ENCODE data around the gene HTRA3.
"Not testable (repeated sequence)": the region's sequence is repeated elsewhere in the genome, so short reads cannot be mapped to it uniquely, and the experiment has no call there.

Gene HTRA3

DNA sequence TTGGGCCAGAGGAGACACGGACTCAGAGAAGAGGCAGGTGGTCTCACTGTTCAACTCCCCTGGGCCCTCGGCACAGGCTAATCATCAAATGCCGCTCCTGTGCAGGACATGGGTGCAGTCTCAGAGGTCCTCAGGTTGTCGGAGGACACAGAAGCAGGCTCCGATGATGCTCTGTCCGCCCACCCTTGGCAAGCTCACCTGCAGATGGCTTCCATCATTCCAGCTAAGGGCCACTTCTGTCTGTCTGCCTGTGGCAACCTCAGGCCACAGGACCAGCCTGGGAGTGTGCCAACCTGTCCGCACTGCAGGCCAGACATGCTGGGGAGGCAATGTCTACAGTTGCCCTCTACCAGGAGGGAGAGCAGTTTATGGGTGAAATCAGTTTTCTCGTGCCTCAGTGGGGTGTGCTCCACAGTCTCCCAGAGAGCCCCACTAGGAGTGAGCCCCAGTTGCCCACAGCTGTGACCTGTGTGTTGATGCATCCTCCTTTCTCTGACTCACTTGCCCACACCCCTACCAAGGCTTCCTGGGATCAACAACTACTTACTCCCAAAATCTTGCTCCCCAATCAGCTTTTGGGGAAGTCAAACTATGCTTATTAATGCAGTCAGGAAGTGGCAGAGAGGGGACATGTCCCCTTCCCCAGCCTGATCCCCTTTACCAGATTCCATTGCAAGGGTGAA lies 55.9 kb downstream of the HTRA3 start:
- no peak for DNase-seq (ENCODE audit: low read depth in 2 of 2)

DNA sequence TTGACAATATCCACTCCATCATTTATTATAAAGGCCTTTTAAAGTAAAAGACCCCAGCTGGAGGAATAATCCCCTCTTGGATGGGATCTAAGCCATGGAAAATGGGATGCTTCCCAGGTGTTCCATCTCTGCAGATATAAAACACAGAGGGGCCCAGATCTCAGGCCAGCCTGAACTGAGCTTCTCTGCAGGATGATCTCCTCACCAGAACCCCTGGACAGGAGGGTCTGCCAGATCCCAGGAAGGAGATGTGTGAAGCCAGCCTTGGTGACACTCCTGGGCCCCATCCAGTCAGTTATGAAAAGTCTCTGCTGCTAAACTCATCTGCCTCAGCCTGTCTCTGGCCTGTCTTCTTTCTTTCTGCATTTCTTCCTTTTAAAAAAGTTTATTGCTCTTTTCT lies 56.7 kb downstream of the HTRA3 start:
- no peak for DNase-seq (ENCODE audit: low read depth in 2 of 2)

- no peak for DNase-seq (ENCODE audit: low read depth in 2 of 2)
Observed at GRCh38 chr4:8328456-8328855, 58.9 kb downstream of the HTRA3 start.

- DNase-seq (ENCODE audit: low read depth in 2 of 2): no peak
Observed at GRCh38 chr4:8328866-8329559, 59.5 kb downstream of the HTRA3 start.

- DNase-seq (ENCODE audit: low read depth in 2 of 2): no peak
Observed at GRCh38 chr4:8329560-8329858, 60.0 kb downstream of the HTRA3 start.

DNA sequence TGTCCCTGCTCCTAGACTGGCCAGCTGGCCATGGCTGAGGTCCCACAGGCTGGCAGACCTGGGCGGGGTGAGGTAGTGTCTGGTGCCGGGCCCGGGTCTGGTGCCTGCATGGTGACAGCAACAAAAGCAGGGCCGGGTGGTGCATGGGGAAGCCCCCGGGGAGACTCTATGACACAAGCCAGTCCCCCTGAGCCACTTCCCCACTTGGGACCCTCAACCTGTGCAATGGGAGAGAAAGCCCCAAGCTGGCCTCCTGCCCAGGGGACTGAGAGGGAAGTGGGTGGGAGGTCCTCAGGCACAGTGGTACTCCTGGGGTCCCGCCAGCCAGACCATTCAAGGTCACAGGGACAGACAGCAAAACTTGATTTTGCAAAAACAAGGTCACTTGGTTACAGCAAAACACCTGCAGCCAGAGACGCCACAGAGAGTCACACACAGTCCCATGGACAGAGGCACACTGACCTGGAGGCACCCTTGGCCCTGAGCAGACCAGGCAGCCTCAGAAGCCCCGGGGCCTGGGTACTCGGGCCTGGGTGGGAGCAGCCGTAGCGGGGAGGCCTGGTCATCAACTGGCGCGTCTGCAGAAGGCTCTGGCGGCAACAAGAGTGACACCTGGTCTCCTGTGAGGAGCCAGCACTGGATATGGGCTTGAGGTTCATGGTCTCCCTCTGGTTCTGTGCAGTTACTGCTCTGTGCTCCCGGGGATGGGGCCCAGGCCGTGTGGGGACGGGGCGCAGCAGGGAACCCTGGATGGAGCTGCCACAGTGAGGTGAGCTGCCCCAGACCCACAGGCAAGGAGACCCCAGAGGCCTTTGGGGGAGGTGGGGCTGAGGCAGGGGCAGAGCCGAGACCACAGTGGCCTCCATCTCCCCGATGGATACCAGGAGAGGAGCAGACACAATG lies 60.6 kb downstream of the HTRA3 start:
- no peak for DNase-seq (ENCODE audit: low read depth in 2 of 2)

- DNase-seq (ENCODE audit: low read depth in 2 of 2): no peak
Observed at GRCh38 chr4:8330821-8331574, 61.4 kb downstream of the HTRA3 start.

- no peak for DNase-seq (ENCODE audit: low read depth in 2 of 2)
Observed at GRCh38 chr4:8331575-8331955, 62.0 kb downstream of the HTRA3 start.

DNA sequence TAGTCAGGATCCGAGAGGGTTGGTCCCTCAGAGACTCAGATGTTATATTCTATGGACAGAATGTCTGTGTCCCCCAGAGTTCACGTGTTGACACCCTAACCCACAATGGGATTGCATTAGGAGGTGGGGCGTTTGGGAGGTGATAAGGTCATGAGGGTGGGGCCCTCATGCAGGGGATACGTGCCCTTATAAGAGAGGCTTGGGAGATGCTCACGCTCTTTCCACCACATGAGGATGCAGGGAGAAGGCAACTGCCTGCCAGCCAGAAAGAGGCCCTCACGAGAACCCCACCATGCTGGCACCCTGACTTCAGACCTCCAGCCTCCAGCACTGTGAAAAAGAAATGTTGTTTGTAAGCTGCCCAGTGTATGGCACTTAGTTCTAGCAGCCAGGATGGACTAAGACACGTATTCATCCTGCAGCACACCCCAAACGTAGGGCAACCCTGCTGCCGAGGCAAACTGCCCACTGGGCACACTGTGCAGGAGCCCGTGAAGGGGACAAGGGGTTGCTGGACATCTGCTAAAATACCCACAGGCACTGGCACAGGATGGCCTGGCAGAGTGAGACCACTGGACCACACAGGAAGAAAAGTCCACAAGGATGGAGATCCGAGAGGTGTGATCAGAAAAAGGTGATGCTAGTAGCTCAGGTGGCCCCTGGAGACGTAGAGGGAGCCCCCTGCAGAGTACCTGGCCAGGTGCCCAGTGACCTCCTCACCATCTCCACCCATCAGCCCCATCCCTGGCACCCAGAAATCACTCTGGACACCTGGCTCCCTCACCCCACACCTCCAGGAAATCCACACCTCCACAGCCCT lies 62.7 kb downstream of the HTRA3 start:
- DNase-seq (ENCODE audit: low read depth in 2 of 2): no peak

- no peak for DNase-seq (ENCODE audit: low read depth in 2 of 2)
Observed at GRCh38 chr4:8332891-8333331, 63.4 kb downstream of the HTRA3 start.

- DNase-seq (ENCODE audit: low read depth in 2 of 2): no peak
Observed at GRCh38 chr4:8333726-8334460, 64.3 kb downstream of the HTRA3 start.

DNA sequence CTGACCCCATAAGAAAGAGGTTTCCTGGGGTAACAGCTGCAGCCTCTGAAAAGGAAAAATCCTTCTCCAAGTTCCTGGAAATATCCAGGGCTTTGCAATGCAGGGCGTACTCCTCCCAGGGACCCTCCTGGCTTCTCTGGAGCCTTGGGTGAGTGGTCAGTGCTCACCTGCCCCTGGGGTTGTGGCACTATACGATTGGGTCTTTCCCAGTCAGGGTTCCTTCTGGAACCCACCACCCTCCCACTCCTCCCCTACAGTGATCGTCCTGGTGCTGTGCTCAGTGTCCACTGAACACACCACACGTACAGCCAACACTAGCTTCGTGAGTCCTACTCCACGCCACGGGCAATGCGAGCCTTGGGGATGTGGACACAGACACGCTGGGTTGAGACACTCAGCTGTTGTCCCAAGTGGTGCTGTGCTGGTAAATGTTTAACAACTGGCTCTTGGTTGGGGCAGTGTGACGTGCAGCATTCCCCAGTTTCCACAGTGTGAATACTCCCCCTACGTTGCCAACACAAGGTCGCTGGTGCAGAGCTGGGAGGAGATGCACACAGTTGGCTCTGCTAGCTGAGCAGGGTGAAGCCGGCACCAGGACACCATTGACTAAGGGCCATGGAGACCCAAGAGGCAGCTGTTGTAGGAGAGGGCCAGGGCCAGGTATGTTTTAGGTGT lies 65.4 kb downstream of the HTRA3 start:
- no peak for DNase-seq (ENCODE audit: low read depth in 2 of 2)

- no peak for DNase-seq (ENCODE audit: low read depth in 2 of 2)
Observed at GRCh38 chr4:8335848-8336247, 66.3 kb downstream of the HTRA3 start.

GRCh38 chr4:8336412-8337075 lies 67.0 kb downstream of the HTRA3 start:
- DNase-seq (ENCODE audit: low read depth in 2 of 2): no peak

DNA sequence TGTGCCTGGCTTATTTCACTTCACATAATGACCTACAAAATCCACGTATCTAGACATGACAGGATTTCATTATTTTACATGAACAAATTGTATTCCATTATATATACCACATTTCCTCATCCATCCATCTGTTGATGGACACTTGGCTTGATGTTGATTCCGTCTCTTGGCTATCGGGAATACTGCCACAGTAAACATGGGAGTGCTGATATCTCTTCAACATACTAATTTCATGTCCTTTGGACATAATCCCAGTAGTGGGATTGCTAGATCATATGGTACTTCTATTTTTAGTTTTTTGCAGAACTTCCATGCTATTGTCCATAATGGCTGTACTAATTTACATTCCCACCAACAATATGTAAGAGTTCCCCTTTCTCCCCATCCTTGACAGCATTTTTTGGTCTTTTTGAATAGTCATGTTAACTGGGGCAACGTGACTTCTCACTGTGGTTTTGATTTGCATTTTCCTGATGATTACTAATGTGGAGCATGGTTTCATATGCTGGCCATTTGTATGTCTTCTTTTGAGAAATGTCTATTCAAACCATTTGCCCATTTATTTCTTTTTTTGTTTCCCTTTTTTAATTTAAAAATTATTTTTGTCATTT lies 68.9 kb downstream of the HTRA3 start:
- DNase-seq (ENCODE audit: low read depth in 2 of 2): no peak

GRCh38 chr4:8340781-8341241 lies 71.3 kb downstream of the HTRA3 start:
- no peak for DNase-seq (ENCODE audit: low read depth in 2 of 2)

- DNase-seq (ENCODE audit: low read depth in 2 of 2): not testable (repeated sequence)
Observed at GRCh38 chr4:8341281-8341680, 71.7 kb downstream of the HTRA3 start.

DNA sequence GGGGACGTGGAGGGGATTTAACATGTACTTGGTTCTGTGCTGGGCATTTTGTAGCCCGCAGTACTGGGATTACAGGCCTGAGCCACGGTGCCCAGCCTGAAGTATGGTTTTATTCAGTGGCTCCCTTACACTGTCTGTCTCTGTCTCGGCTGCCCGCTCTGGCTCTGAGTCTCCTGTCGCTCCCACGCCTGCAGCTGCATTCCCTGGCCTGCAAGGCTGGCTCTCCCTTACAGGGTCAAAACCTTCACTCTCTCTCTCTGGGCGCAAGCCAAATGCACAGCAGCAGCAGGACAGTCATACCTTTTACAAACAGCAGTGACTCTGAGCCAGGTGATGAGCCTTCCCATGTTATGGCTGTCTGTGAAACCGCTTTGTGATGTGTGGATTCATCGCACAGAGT lies 72.1 kb downstream of the HTRA3 start:
- DNase-seq (ENCODE audit: low read depth in 2 of 2): no peak
